Esophagus squamous epithelium (tissue), 4 donors: Measurements from ENCODE around the gene TMEM191C.
"Not testable (repeated sequence)": the region's sequence is repeated elsewhere in the genome, so short reads cannot be mapped to it uniquely, and the experiment has no call there.

ENCODE experiments used
- CTCF ChIP-seq, 6 experiments: fragments of 450-650 bp in 4 of 6; fragments of 200-600 bp in 2 of 6; sonication (generic) in 2 of 6; IDR thresholded peaks; one replicate each; pipeline ENCODE4 v1.5.1; 2016 to 2019; ENCODE audit warnings: antibody characterized with exemption in 6 of 6, mild to moderate bottlenecking in 4 of 6, moderate library complexity in 4 of 6
- POLR2A ChIP-seq, 4 donors: fragments of 450-650 bp; IDR thresholded peaks; one replicate each; pipeline ENCODE4 v1.6.1; 2017; ENCODE audit warnings: antibody characterized with exemption in 4 of 4, mild to moderate bottlenecking in 4 of 4, moderate library complexity in 3 of 4

GRCh38 chr22:21473664-21474063 is 6.5 kb downstream of the TMEM191C start:
- not testable (repeated sequence) for TF ChIP-seq CTCF, POLR2A (IDR thresholded peaks at IDR 0.05)
